ENCODE results near the gene RASA2.

Gene RASA2

DNA sequence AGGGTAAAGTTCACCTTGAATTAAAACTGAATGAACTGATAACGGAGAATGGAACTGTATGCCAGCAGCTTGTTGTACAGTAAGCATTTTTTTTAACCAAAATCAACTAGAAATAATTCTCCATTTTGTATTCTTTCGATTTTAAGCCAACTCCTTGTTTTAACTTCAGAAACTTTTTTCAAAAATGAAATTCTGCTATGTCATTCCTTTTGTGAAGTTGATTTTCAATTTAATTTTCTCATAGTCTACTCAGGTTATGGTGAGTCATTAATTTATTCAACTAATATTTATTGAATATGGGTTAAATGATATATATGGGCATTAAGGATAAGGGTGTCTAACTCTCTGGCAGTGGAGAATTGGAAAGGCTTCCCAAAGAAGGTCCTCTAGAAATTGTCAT, 53.7 kb downstream of the RASA2 start:
- DNase-seq, result no peak

DNA sequence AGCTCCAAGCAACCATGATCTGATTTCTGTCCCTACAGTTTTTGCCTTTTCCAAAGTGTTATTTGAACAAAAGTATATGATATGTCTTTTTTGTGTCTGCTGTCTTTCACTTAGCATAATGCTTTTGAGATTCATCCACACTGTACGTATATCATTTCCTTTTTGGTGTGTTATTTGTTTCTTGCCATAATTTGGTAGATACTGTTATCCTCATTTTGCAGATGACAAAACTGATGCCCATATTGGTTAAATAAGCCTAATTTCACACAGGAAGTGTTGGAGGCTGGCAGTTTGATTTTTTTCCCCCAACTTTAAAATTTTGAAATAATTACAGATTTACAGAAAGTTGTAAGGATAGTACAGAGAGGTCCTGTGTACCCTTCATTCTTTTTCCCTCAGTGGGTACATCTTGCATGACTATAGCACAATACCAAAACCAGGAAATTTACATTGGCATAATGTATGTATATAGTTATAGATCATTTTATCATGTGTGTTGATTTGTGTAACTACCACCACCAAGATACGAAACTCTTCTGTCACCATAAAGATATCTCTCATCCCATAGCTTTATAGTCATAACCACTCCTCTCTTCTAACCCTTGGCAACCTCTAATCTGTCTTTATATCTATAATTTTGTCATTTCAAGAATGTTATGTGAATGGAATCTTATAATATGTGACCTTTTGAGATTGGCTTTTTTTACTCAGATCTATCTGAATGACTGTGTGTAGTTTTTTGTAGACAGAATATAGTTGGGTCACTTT, 55.6 kb downstream of the RASA2 start:
- DNase-seq, result no peak

DNA sequence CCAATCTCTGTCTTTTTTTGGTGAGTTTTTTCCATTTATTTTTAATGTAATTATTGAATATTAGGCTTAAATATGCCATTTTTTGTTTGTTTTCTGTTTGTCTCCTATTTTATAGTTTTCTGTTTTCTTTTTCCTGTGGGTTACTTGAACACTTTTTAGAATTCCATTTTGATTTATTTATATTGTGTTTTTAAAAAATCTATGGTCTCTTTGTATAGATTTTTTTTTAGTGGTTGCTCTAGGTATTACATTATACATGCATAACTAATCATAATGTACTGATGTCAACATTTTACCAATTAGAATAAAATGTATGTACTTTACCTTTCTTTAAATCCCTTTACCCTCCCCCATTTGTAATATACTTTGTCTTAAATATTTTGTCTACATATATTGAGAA, 56.2 kb downstream of the RASA2 start:
- no peak for DNase-seq

DNA sequence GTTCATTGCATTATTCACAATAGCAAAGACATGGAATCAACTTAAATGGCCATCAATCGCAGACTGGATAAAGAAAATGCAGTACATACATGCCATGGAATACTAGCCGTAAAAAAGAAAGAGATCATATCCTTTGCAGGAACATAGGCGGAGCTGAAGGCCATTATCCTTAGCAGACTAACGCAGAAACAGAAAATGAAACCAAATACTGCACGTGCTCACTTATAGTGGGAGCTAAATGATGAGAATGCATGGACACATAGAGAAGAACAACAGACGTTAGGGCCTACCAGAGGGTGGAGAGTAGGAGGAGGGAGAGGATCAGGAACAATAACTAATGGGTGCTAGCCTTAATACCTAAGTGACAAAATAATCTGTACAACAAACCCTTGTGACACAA, 57.9 kb downstream of the RASA2 start:
- DNase-seq, result no peak

DNA sequence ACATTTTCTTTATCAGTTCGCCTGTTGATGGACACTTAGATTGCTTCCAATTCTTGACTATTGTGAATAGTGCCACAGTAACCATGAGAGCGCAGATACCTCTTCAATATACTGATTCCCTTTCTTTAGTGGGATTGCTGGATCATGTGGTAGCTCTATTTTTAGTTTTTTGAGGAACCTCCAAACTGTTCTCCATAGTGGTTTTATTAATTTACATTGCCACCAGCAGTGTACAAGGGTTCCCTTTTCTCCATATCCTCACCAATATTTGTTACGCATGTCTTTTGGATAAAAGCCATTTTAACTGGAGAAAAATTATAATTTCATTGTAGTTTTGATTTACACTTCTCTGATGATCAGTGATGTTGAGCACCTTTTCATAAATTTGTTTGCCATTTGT, 59.3 kb downstream of the RASA2 start:
- DNase-seq, result no peak

DNA sequence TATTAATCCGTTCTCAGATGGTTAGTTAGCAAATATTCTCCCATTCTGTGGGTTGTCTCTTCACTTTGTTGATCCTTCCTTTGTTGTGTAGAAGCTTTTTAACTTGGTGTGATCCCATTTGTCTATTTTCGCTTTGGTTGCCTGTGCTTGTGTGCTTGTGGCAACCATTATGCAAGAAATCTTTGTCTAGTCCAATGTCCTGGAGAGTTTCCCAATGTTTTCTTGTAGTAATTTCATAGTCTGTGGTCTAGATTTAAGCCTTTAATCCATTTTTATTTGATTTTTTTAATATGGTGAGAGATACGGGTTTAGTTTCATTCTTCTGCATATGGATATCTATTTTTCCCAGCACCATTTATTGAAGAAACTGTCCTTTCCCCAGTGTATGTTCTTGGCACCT, 59.8 kb downstream of the RASA2 start:
- no peak for DNase-seq

DNA sequence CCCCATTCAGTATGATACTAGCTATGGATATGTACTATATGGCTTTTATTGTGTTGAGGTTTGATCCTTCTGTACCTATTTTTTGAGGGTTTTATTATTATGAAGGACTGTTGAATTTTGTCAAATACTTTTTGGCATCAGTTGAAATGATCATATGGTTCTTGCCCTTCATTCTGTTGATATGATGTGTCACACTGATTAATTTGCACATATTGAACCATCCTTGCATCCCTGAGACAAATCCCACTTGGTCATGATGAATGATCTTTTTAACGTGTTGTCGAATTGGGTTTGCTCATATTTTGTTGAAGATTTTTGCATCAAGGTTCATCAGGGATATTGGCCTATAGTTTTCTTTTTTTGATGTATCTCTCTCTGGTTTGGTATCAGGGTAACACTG, 61.0 kb downstream of the RASA2 start:
- no peak for DNase-seq

DNA sequence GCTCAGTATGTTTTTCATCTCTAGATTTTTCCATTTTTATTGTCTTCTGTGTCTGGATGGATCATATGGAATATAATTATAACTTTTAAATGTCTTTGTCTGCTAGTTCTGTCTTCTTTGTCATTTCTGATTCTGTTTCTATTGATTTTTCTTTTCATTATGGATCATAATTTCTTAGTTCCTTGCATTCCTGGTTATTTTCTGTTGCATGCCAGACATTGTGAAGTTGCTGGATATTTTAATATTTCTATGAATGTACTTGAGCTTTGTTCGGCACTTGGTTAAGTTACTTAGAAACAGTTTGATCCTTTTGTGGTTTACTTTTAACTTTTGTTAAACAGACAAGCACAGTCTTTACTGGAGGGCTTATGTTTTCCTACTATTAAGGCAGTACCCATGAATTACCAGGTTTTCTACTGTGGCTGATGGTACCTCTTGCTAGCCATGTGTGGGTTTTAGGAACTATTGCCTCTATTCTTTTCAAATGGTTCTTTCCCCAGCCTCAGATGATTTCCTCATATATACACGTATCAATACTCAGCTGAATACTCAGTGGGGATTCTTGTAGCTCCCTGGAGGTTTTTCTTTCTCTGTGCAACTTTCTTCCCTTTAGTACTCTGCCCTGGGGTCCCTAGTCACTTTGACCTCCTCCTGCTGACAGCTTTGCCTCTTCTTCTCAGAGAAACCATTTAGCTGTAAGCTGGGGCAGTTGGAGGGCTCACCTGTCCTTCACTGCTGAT, 64.3 kb downstream of the RASA2 start:
- DNase-seq, result no peak

DNA sequence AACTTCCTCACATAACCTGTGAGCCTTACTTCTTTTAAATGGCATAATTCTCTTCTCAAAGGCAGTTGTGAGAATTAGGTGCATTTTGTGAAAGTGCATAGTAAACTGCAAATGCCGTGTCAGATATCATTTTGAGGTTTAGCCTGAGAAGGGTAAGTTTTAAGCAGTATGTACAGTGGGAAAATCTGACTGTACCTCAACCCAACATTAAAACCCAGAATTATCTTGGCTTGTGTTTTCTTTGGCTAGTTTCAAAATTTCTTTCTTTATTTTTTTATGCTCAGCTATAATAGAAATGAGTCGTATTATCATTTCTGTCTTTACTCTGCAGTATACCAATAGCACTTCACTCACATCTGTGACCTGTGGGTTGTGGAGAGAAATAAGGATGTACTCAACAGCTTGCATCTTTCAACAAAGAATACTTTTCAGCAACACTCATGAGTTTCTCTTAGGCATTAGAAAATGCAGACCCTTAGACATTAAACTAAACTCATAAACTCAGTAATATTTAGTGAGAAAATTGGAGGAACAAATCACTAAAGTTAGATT, 65.7 kb downstream of the RASA2 start:
- DNase-seq, result no peak

DNA sequence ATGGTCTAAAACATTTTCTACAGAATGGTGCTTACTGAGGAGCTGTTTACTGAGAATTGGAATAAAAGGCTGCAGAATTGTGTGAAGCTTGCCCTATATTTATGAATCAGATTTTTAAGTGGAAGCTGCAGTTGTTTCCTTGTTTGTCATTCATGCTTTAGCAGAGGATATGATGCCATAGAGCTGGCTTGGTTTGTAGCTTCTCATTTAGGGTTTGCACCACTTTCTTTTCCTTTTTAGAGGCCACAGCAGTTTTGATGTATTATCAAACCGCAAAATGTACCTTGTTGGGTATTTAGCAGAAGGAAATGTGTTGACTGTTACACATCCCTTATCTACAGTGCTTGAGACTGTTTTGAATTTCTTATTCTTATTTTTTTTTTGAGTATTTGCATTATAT, 66.2 kb downstream of the RASA2 start:
- no peak for DNase-seq

DNA sequence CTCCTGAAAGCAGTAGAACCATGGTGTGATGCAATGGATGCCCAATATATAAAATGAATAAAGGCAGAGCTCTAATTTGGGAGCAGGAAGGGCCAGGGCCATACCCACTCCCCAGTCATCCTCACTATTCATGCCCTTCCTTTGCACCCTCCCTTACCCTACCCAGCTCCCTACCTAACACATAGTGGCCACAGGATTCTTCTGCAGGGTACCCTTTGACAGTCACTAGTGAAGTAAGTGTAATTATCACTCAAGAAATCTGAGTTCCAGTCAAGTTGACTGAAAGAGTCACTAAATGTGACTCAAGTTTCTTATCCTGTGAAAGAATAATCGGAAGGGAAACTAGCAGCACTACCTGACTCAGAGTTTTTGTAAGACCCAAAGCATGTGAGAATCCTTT, 69.2 kb downstream of the RASA2 start:
- no peak for DNase-seq

DNA sequence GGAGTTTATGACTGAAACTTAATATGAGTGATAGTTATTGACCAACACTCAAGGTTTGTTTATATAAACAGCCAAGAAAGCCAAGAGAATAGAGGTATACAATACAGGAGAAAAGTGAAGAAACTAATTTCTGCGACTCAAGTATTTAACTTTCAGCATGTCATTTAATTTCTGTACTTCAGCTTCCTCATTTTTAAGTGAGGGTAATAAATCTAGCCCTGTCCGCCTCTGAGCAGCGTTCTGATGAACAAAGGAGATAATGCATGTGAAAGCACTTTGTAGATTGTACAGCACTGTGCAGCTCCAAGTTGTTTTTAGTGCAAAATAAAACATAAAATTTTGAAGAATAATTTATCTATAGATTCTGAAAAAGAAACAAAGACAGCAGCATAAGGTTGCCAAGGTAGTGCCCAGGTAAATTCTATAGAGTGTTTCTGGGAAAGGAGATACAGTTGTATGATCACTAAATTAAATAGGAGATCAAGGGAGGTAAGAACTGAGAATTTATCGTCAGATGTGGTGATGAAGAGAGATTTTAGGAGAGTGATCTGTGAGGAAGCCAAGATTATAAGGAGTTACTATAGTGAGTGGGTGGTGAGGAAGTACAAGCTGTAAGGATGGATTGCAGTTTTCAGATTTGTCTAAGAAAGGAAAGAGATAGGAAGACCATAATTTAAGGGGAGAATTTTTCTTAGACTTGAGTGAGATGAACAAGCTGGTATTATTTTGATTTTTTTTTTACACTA, 71.3 kb downstream of the RASA2 start:
- DNase-seq, result peak; percentile 12

DNA sequence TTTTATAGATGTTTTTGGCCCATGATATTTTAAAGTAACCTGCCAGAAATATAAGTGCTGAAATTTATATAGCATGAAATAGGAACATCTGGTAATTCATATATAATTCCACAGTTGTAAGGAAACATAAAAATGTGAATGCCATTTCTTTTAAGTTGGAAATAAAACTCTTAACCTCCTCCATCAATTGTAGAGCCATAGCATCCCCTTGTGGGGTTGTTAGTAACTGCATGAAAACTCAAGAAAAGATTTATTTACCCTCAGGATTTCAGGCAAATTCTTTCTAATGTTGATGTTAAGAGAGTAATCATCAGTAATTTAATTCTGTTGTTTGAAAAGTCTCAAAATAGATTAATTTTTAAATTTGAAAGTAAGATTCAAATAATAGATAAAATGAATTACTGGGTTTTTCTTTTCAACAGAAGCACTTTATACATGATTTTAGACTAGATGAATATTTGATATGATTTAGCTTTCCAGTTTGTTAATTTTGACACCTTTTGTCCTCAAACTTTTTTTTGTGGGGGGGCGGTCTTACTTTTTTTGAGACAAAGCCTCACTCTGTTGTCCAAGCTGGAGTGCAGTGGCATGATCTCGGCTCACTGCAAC, 74.7 kb downstream of the RASA2 start:
- DNase-seq, result peak; percentile 22

DNA sequence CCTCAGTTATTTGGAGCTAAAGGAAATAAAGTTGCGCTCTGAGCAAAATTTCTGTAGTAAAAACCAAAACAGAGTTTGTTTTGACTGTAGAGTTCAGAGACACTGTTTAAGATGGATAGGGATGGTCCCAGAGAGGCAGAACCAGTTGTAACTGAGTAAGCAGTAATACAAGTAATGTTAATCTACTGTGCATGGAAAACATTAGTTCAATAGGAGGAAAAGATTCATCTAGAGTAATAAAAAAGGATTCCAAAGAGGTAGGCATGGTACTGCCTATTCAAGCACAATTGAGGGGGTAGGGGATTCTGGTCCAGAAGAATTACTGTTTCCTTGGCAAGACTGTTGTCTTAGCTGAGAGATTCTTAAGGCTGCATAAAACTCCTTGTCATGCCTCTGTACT, 77.4 kb downstream of the RASA2 start:
- no peak for DNase-seq

DNA sequence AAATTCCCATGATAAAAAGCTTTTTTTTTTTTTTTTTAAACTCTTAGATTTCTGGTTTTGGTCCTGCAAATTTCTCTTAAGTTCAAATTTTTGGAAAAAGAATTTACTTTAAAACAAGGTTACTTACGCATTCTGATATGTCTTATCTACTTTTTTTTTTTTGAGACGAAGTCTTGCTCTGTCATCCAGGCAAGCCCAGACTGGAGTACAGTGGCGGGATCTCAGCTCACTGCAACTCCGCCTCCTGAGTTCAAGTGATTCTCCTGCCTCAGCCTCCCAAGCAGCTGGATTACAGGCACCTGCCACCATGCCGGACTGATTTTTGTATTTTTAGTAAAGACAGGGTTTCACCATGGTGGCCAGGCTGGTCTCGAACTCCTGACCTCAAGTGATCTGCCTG, 83.2 kb downstream of the RASA2 start:
- DNase-seq, result no peak

DNA sequence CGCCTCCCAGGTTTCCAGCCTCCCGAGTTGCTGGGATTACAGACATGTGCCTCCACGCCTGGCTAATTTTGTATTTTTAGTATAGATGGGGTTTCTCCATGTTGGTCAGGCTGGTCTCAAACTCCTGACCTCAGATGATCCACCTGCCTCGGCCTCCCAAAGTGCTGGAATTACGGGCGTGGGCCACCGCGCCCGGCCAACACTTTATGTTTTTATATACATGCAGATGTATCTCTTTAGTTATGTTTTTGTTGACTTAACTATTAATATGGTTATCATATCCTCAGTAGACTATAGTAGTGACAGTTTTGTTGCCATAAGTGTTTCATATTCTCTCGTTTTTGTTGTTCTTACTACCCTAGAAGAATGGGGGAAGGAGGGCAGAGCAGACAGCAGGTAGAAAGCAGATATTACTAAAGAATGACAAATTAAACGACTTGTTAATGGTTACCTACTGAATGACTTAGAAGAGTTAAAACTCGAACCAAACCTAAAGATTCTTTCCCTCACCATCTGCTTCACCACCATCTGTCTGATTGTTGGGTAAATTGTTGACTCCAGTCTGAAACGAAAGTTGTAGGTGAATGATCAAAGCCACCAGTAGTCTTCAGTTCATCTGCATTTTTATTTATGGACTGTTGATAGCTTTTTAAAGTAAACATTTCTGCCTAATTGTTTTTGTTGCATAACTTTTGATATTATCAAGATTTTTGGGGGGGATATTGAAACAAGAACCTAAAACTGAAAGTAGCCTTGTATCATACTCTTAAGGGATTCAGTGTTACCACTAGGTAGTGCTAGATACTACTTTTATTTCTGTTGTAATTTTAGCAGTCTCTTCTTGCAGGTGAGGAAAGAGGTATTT, 89.3 kb downstream of the RASA2 start:
- no peak for DNase-seq

DNA sequence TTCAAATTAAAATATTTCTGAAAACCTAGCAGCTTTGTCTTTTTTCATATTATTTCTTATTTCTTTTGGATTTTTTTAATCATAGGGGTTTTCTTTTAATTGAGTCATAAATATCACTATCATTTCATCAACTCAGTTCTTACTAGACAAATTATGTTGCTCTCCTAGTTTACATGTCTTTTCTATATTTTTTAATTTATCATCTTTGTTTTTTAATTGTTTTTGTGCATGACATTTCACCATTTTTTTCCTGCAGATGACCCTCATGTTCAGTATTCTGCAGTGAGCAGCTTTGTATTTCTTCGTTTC, 89.9 kb downstream of the RASA2 start:
- no peak for DNase-seq

DNA sequence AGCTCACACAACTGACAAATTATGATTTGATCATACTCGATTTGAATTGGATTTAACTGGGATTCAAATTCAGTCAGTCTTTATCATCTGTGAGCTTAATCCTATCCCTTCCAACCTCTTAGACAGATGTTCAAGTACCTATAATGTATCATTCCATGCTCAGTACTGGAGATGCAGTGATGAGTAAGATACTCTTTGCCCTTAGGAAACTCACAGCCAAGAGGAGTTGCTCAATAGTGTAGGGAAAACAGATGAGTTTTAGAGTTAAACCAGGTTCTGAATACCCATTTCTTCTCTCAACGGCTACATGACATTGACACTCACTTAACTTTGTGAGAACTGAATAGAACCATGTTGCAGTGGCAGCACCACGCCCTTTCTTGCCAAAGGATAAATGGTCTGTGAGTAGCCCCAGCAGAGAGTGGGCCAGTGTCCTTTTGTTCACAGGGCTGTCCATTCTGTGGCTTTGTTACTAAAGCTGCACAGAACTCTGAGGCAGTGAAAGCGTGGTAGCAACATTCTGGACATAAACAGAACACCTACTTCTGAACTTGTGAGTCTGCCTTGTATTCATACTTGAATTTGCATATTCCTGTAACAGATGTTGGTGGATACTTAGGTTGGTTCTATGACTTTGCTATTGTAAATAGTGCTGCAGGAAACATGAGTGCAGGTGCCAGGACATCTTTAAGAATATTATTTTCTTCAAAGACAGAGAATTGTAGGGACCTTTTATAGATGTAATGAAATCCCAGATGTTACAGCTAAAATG, 91.6 kb downstream of the RASA2 start:
- DNase-seq, result no peak

DNA sequence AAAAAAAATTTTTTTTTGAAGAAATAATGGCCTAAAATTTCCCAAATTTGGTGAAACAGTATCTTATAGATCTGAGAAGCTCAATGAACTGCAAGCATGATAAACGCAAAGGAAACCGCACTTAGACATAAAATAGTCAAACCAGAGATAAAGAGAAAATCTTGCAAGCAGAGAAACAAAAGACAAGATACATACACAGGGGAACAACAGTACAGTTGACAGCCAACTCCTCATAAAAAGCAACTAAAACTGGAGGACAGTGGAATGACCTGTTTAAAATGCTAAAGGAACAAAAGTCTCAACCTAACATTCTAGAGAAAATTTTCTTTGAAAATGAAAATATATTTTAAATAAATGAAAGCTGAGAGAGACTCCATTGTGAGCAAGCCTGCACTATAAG, 107.5 kb downstream of the RASA2 start:
- no peak for DNase-seq

DNA sequence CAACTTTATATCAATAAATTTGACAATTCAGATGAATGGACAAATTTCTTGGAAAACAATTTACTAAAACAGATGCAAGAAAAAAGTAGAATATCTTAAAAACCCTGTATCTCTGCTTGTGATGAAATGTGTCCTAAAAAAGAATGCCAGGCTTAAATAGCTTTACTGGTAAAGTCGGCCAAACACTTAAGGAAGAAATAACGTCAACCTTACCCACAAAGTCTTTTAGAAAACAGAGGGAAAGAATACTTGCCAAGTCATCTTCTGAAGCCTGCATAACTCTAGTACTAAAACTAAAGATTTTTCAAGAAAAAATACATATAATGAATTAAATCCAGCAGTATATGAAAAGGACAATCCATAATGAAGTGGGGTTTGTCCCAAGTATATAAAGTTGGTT, 111.1 kb downstream of the RASA2 start:
- DNase-seq, result no peak

DNA sequence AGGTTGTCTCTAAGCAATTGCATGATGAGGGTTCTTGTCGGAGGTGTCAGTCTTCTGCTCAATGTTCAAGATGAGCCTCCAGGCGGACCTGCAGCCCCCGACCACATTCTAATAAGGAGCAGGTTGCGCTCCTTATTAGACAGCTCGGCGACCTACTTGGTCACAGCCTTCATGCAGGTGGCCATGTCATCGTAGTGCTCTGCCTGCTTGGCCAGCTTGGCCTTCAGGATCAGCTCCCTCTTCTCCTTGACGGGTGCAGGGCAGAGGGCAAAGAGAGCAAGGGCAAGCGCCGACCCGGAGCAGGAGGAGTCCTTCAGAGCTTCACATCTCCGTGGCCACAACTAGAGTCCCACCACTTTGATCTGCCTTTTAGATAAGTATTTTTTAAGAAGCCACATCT, 113.5 kb downstream of the RASA2 start:
- no peak for DNase-seq

DNA sequence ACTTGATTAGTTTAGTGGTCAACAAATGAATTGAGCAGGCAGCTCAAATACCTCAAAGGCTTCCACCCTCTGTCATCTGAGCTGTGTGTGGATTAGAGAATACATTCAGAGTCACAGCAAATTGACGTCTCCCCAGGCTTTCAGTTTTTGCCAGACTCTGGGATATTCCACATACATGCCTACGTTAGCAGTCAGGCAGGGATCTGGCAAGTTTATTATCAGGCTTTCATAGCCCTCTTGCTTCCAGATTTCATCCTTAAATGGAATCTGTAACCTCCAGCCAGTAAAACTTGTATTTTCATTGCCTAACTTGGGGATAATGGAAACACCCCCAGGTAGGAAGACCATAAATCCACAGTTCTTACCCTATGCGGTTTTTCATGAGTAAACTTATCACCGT, 115.9 kb downstream of the RASA2 start:
- DNase-seq, result no peak

All from NCI-H1436 treated with DMSO at 0.1 percent for 48 hours (cell line).